ENCODE results near the gene IFFO2.

The IFFO2 gene

GRCh38 chr1:18886003-18886335 lies 70.5 kb downstream of the IFFO2 start:
- no peaks in the 10 kb centered on the region for H3K27me3 ChIP-seq (ENCODE audit: control insufficient read depth, low read length)
- no peaks in the 10 kb centered on the region for H3F3A ChIP-seq (ENCODE audit: control insufficient read depth, insufficient read depth)
- H3K4me2 ChIP-seq (ENCODE audit: low read length), result no peak overlapping the region
- H3K36me3 ChIP-seq (ENCODE audit: control insufficient read depth, low read length), result no peaks in the 10 kb centered on the region
- no peaks in the 10 kb centered on the region; the same call in 1 of the 2 replicates for H4K20me1 ChIP-seq (ENCODE audit: control insufficient read depth, insufficient read depth, low read depth, low read length)
- no peaks in the 10 kb centered on the region for H3K9me3 ChIP-seq (ENCODE audit: control insufficient read depth, insufficient read depth, low read length)
- no peaks in the 10 kb centered on the region for H3K4me1 ChIP-seq (ENCODE audit: control insufficient read depth, low read length)
- H3K4me3 ChIP-seq (ENCODE audit: low read length), result no peak overlapping the region
- no peaks in the 10 kb centered on the region for H3K9me2 ChIP-seq (replicated peaks; ENCODE audit: control insufficient read depth, low read length)
- H3K27ac ChIP-seq (ENCODE audit: low read depth, low read length), result no peak overlapping the region
- no peaks in the 10 kb centered on the region for H3K79me2 ChIP-seq (ENCODE audit: control insufficient read depth, low read length)
- TF ChIP-seq CTCF (IDR thresholded peaks at IDR 0.05; ENCODE audit: low read depth, low read length, poor library complexity, severe bottlenecking) (no peak), EZH2phosphoT487 (IDR thresholded peaks at IDR 0.05; ENCODE audit: borderline replicate concordance, low read length) (no peak)

DNA sequence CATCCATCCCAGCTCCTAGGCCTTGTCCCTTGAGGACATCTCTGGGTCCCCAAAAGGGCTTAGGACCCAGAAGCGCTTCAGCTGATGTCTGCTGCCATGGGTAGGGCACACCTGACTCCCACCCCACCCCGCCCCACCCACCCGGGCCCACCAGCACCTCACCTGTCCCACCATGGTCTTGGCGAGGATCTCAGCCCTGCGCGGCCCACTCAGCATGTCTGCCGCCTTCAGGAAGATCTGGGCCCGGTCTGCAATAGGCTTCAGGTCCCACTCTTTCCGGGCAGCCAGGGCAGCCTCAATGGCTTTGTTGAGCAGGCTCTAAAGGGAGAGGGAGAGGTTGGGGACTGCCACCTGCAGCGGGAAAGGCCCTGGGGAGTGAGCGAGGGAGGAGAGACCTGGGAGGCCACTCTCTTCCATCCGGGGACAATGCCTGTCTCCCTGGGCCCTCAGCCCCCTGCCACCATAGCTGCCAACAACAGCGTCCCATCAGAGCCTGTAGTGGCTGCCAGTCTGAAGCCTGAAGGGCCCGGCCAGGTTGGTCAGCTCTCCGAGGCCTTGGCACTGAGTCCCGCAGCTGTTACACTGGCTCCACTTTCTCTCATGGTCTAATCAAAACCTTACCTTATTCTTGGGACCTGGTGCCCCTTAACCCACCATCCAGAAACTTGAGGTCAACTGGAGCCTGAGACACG lies 71.0 kb downstream of the IFFO2 start:
- no peak overlapping the region for H3K4me3 ChIP-seq (ENCODE audit: low read length)
- no peak overlapping the region for H3K4me2 ChIP-seq (ENCODE audit: low read length)
- no peaks in the 10 kb centered on the region for H3K36me3 ChIP-seq (ENCODE audit: control insufficient read depth, low read length)
- no peaks in the 10 kb centered on the region for H3K4me1 ChIP-seq (ENCODE audit: control insufficient read depth, low read length)
- H3K79me2 ChIP-seq (ENCODE audit: control insufficient read depth, low read length), result no peaks in the 10 kb centered on the region
- no peak overlapping the region for H3K27ac ChIP-seq (ENCODE audit: low read depth, low read length)
- H3F3A ChIP-seq (ENCODE audit: control insufficient read depth, insufficient read depth), result no peaks in the 10 kb centered on the region
- H3K9me3 ChIP-seq (ENCODE audit: control insufficient read depth, insufficient read depth, low read length), result no peaks in the 10 kb centered on the region
- H4K20me1 ChIP-seq (ENCODE audit: control insufficient read depth, insufficient read depth, low read depth, low read length), result no peaks in the 10 kb centered on the region; the same call in 1 of the 2 replicates
- no peaks in the 10 kb centered on the region for H3K9me2 ChIP-seq (replicated peaks; ENCODE audit: control insufficient read depth, low read length)
- no peaks in the 10 kb centered on the region for H3K27me3 ChIP-seq (ENCODE audit: control insufficient read depth, low read length)
- TF ChIP-seq EZH2phosphoT487 (IDR thresholded peaks at IDR 0.05; ENCODE audit: borderline replicate concordance, low read length) (no peak), CTCF (IDR thresholded peaks at IDR 0.05; ENCODE audit: low read depth, low read length, poor library complexity, severe bottlenecking) (no peak)

DNA sequence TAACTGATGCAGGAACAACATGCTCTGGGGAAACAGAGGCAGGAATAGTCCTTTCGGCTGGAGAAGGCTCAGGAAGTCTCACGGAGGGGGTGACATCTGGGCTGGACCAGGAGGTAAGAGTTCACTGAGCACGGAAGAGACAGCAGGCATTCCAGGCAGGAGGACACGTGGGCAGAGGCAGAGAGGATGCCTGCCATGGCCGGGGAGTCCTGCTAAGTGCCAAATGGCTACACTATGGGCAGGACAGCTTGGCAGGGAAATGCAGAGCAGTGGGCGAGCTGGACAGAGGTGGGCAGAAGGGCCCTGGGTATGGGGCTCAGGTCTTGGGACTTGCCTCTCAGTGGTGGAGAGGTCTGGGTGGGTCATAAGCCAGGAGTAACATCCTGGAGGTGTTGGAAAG lies 71.7 kb downstream of the IFFO2 start:
- Histone ChIP-seq H3K79me2 (ENCODE audit: control insufficient read depth, low read length) (no peaks in the 10 kb centered on the region), H4K20me1 (ENCODE audit: control insufficient read depth, insufficient read depth, low read depth, low read length) (no peaks in the 10 kb centered on the region; the same call in 1 of the 2 replicates), H3K36me3 (ENCODE audit: control insufficient read depth, low read length) (no peaks in the 10 kb centered on the region), H3K4me3 (ENCODE audit: low read length) (no peak overlapping the region), H3K27me3 (ENCODE audit: control insufficient read depth, low read length) (no peaks in the 10 kb centered on the region), H3K4me2 (ENCODE audit: low read length) (no peak overlapping the region), H3K4me1 (ENCODE audit: control insufficient read depth, low read length) (no peaks in the 10 kb centered on the region), H3K27ac (ENCODE audit: low read depth, low read length) (no peak overlapping the region), H3F3A (ENCODE audit: control insufficient read depth, insufficient read depth) (no peaks in the 10 kb centered on the region), H3K9me3 (ENCODE audit: control insufficient read depth, insufficient read depth, low read length) (no peaks in the 10 kb centered on the region), H3K9me2 (replicated peaks; ENCODE audit: control insufficient read depth, low read length) (no peaks in the 10 kb centered on the region)
- TF ChIP-seq CTCF (IDR thresholded peaks at IDR 0.05; ENCODE audit: low read depth, low read length, poor library complexity, severe bottlenecking), result no peak
- TF ChIP-seq EZH2phosphoT487 (IDR thresholded peaks at IDR 0.05; ENCODE audit: borderline replicate concordance, low read length), result no peak

Data from DOHH2 (cell line).